ENCODE data around the gene UTP4. TPM values are rescaled to one million over a fixed set of nuclear protein-coding genes. Genes with fewer than 3 reads are reported as not detected.

Gene UTP4
- total RNA-seq, 1 experiment from 2014 or later, result 125 TPM

DNA sequence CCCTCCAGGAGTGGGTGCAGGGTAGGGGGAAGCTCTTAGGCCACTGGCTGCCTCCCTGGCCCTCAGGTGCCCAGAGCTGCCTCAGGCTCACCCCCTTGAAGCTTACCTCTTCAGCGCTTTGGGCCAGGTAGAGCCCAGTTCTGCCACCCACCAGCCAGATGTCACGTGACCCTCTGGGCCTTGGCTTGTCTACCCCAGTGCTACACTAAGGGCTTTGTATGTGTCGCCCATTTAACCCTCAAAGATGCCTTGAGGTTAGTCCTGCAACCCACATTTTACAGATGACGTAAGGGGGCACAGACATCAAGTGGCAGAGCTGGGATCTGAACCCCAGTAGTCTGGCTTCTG, 23.6 kb upstream of the UTP4 start:
- no peaks in the 10 kb centered on the region for H3K27me3 ChIP-seq (ENCODE audit: insufficient read depth, low read length)
- peak overlapping the region; percentile 91; the same call in 1 of the 2 replicates for H3K9ac ChIP-seq (ENCODE audit: low read length)
- H3K4me1 ChIP-seq (ENCODE audit: control insufficient read depth in 1 of 2, insufficient read depth in 2 of 2, low read length in 2 of 2), result peaks cover 21 to 64% of the 10 kb centered on the region in 2 experiments
- no peak overlapping the region for H3K27ac ChIP-seq (ENCODE audit: low read depth, low read length)
- H2AFZ ChIP-seq (ENCODE audit: low read depth, low read length, poor library complexity, severe bottlenecking), result no peak overlapping the region
- H3K4me2 ChIP-seq (ENCODE audit: low read length), result 0 out of 2 replicates have a peak overlapping the region, but pooled peaks have one; percentile 7
- RAD21 ChIA-PET (ENCODE audit: low non-redundant PET in 1 of 2, low total read pairs in 2 of 2, uncharacterized antibody in 2 of 2, unreplicated experiment in 2 of 2), result no interaction called here
- peaks cover 81% of the 10 kb centered on the region for H3K79me2 ChIP-seq (ENCODE audit: insufficient read depth, low read length)
- H3K36me3 ChIP-seq (ENCODE audit: control insufficient read depth in 1 of 2, insufficient read depth in 2 of 2, low read length in 2 of 2), result peaks cover 28 to 51% of the 10 kb centered on the region in 2 experiments; a peak in 3 of 4 replicates
- peaks cover 15% of the 10 kb centered on the region; the same call in 1 of the 2 replicates for H4K20me1 ChIP-seq (ENCODE audit: insufficient read depth)
- no peak overlapping the region for H3K4me3 ChIP-seq (replicated peaks in 1 of 2; ENCODE audit: low read depth in 1 of 2, low read length in 2 of 2)
- H3K9me2 ChIP-seq (ENCODE audit: insufficient read depth), result no peaks in the 10 kb centered on the region
- CTCF ChIA-PET, result interaction anchor here (1.5 kb wide), 1 partner anchor 9 kb away, joined by 5 read pairs; no protein-coding TSS in a partner anchor
- TF ChIP-seq, protein P1, sequence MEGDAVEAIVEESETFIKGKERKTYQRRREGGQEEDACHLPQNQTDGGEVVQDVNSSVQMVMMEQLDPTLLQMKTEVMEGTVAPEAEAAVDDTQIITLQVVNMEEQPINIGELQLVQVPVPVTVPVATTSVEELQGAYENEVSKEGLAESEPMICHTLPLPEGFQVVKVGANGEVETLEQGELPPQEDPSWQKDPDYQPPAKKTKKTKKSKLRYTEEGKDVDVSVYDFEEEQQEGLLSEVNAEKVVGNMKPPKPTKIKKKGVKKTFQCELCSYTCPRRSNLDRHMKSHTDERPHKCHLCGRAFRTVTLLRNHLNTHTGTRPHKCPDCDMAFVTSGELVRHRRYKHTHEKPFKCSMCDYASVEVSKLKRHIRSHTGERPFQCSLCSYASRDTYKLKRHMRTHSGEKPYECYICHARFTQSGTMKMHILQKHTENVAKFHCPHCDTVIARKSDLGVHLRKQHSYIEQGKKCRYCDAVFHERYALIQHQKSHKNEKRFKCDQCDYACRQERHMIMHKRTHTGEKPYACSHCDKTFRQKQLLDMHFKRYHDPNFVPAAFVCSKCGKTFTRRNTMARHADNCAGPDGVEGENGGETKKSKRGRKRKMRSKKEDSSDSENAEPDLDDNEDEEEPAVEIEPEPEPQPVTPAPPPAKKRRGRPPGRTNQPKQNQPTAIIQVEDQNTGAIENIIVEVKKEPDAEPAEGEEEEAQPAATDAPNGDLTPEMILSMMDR (IDR thresholded peaks at IDR 0.05 in 2 of 3, conservative IDR thresholded peaks at IDR 0.05 in 1 of 3; ENCODE audit: borderline replicate concordance in 1 of 3, insufficient read depth in 1 of 3, low read depth in 2 of 3, low read length in 2 of 3), result no peak
- no peak for TF ChIP-seq TCF7L2 (IDR thresholded peaks at IDR 0.05; ENCODE audit: borderline replicate concordance, extremely low read depth, insufficient read depth, insufficient read length)
- TF ChIP-seq, protein P2, sequence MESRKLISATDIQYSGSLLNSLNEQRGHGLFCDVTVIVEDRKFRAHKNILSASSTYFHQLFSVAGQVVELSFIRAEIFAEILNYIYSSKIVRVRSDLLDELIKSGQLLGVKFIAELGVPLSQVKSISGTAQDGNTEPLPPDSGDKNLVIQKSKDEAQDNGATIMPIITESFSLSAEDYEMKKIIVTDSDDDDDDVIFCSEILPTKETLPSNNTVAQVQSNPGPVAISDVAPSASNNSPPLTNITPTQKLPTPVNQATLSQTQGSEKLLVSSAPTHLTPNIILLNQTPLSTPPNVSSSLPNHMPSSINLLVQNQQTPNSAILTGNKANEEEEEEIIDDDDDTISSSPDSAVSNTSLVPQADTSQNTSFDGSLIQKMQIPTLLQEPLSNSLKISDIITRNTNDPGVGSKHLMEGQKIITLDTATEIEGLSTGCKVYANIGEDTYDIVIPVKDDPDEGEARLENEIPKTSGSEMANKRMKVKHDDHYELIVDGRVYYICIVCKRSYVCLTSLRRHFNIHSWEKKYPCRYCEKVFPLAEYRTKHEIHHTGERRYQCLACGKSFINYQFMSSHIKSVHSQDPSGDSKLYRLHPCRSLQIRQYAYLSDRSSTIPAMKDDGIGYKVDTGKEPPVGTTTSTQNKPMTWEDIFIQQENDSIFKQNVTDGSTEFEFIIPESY (IDR thresholded peaks at IDR 0.05; ENCODE audit: extremely low read depth, insufficient replicate concordance, low read length), result no peak
- TF ChIP-seq, protein P3, sequence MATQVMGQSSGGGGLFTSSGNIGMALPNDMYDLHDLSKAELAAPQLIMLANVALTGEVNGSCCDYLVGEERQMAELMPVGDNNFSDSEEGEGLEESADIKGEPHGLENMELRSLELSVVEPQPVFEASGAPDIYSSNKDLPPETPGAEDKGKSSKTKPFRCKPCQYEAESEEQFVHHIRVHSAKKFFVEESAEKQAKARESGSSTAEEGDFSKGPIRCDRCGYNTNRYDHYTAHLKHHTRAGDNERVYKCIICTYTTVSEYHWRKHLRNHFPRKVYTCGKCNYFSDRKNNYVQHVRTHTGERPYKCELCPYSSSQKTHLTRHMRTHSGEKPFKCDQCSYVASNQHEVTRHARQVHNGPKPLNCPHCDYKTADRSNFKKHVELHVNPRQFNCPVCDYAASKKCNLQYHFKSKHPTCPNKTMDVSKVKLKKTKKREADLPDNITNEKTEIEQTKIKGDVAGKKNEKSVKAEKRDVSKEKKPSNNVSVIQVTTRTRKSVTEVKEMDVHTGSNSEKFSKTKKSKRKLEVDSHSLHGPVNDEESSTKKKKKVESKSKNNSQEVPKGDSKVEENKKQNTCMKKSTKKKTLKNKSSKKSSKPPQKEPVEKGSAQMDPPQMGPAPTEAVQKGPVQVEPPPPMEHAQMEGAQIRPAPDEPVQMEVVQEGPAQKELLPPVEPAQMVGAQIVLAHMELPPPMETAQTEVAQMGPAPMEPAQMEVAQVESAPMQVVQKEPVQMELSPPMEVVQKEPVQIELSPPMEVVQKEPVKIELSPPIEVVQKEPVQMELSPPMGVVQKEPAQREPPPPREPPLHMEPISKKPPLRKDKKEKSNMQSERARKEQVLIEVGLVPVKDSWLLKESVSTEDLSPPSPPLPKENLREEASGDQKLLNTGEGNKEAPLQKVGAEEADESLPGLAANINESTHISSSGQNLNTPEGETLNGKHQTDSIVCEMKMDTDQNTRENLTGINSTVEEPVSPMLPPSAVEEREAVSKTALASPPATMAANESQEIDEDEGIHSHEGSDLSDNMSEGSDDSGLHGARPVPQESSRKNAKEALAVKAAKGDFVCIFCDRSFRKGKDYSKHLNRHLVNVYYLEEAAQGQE (IDR thresholded peaks at IDR 0.05; ENCODE audit: low read depth), result no peak
- DNase-seq (ENCODE audit: low read depth, low spot score), result no peak
- POLR2A ChIA-PET, result interaction anchor here (1.4 to 1.8 kb wide), 2 partner anchors 36 to 191 kb away, joined by 4 read pairs; no protein-coding TSS in a partner anchor
- ATAC-seq, result no peak
- intact Hi-C loops (cut with micrococcal nuclease), result loop anchor here (5.0 kb wide), 2 partner anchors 187 to 262 kb away; no protein-coding TSS in a partner anchor
- no TSS peak for BruUV-seq (replicated peaks)
- no peaks in the 10 kb centered on the region for H3K9me3 ChIP-seq (ENCODE audit: control insufficient read depth in 1 of 2, insufficient read depth in 1 of 2, low read depth in 1 of 2, low read length in 2 of 2)

Measured in HCT116 (cell line).